CD4-positive, alpha-beta T cell treated with Interleukin-4 for 1 hour (primary cell): ENCODE results near the gene CLRN3.

Source experiments
- DNase-seq, 2 donors: peaks; one replicate each; pipeline ENCODE4 v3.0.0-alpha.2; 2020 to 2022

CLRN3 gene

DNA sequence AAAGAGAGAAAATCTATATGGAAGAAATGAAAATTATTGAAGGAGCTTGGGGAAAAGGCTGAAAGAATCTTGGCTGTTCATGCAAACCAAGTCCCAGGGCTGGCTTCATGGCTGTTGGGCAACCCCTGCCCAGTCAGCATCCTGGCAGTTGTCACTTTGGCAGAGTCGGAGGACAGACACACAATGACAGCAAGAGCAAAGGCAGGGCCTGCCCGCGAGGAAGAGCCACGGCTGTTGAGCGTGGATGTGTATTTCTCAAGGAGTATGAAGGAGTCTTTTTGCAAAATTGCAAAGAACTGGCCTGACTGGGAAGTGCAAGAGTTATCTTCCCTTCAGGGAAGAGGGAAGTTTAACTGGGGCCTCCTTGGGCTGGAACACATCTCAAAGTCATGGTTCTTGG, 25.8 kb upstream of the CLRN3 start:
- no peak for DNase-seq

DNA sequence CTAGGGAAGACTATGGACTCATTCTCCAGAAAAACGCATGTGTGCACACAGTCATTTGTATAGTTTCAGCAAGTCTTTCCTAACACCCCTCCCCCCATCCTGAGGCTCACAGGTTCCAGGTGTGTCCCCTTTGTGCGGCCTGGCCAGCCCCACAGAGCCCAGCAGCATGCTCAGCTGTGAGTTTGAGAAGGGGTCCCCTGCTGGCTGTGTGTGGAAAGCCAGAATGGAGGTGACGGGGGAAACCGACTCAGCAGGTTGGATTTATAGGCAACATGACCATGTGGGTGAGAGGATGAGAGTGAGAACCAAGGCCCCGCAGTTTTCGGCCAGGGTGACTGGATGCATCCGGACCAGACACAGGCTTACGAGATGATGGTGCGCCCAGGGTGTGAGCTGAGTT, 24.1 kb upstream of the CLRN3 start:
- no peak for DNase-seq

DNA sequence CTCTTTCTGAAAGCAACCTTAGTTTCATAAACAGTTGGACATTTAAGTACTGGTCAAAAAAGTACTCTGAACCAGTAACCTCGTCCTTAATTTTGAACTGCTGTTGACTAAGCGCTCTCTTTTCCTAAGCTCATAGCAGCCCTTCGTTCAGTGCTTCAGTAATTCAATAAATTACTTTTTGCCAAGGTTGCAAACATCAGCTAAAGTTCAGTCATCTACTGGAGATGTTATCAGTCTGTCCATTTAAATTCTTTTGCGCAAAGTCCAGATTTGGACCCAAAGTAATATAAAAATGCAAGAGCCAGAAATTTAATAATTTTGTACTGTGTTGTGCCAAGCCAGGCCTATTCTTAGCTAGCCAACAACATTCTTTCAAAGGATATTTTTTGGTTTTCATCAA, 22.6 kb upstream of the CLRN3 start:
- DNase-seq: no peak

DNA sequence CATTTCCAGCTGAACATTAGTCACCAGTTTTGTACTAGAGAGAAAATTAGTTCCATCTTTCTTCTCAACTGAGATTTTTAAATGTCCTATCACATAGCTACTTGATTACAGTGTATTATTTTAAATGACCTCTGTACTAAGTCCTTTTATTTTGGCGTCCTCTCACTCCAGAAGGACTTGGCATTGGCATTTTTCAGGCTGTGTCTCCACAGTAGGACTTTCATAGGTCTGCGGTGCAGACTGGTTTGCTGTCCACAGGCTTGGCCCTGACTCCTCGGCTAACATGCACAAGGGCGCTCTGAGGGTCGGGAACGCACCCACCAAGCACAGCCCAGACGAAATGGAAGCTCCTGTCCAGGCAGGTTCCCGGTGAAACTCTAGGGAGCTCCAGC, 20.6 kb upstream of the CLRN3 start:
- no peak for DNase-seq

DNA sequence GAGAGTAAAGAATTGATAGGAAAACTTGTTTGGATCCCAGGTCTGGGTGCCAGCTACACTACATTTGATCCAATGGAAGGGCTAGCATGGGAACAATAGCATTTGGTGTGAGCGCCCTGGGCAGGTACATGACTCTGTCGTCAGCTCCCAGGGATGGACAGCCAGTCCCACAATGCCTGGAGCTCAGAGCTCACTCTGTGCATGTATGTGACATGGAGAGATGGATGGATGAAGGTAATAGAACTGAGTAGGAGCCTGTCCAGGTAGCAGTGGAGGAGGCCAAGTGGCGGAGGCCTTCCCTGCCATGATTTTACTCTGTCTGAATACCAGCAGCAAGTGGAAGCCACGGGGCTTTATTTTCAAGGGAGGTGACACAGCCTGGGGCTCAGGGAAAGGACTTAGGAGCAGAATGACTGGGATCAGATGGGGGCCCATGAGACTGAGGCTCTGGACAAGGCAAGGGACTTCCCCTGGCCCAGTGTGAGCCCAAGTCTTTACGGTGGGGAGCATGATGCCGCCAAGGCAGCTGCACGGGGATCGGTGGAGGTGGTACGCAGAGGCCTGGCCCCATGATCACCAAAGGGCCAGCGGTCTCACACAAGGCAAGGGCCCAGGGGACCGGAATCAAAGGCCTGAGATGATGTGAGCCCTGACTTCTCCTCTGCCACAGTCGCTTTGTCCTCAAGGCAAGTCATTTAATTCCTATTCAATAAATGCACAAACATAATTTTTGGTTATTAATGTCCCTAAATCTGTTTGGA, 20.0 kb upstream of the CLRN3 start:
- DNase-seq: no peak

DNA sequence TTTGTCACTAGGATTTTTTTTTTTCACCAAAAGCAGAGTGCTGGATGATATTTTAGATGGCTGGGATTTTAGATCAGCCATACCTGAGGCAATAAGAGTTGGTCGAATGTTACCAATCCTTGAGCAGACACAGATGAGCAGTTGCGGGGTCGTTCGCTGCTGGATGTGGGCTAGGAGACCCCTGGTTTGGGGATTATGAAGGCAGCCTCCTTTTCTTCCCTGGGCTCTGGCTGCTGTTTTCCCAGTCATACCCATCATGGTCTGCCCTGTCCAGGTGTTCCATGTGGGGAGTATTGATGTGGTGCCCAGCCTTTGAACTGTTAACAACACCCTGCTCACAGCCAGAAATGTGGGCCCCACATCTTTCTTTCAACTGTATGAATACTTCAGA, 19.1 kb upstream of the CLRN3 start:
- no peak for DNase-seq

DNA sequence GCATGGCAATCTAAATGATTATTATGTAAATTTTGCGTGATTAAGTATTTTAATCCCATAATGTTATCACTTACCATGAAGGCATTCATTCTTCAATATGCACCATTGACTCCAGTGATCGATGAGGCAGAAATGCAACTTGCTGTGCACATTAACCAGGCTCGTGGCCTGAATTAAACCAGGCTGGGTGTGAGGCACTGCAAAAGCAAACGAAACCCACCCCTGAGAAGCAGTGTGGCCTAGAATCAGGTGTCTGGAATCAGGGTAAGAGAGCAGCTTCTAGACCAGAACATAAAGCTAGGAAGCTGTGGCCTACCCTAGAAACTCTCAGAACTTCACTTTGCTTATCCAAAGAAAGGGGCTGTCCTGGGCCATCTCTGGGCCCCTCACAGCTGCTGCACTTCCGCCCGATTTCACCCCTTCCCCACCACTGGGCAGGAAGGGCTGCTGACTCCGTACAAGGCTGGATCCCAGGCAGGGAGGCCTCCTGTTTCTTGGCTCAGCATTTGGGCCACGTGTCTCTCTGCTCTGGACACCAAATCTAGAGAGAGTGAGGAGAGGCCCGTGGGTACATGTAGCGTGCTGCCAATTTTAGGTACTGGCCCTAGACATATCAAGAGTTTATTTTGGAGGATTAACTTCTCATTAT, 18.6 kb upstream of the CLRN3 start:
- DNase-seq: no peak

DNA sequence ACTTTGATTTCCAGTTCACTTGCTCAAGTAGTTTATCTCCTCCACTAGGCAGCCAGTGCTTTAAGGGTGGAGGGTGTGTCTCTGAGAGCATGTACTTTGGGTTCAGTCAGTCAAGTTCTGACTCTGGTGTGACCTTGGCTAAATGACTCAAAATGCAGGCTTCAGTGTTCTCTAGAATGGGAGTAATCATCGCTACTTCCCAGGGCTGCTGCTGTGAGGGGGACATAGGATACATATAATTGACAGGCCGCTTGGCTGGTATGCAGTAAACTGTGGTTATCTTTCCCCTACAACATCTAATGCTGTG, 17.7 kb upstream of the CLRN3 start:
- DNase-seq: no peak

DNA sequence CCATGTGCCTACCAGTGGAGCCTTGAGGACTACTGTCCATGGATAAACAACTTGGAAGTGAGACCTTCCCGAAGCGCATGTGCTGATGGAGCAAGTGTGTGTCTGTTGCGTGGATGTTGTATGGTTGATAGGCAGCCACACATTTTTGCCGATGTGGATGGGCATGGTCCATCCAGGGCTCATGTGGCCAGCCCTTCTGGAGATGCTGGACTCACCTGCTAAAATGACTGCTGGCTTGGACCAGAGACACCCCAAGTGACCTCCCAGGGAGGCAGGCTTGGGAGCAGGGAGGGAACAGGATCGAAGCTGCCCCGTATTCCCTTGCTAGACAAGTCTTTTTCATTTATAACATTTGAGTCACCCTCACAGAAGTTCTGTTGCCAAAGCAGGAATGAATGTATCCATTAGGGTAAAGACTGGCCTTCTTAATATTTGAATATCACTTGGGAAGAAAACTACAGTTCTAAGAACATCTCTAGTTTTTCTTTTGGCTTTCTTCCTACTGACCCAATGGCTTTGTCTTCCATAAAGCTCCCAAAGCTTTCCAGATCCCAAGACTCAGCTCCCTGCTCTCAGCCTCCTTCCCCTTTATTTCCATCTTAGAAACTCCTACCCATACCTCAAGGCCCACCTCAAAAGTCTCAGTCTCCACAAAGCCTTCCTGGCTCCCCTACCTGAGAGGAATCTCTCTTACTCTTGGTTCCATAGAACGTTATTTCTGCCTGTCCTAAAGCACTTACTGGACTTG, 17.1 kb upstream of the CLRN3 start:
- DNase-seq: no peak

DNA sequence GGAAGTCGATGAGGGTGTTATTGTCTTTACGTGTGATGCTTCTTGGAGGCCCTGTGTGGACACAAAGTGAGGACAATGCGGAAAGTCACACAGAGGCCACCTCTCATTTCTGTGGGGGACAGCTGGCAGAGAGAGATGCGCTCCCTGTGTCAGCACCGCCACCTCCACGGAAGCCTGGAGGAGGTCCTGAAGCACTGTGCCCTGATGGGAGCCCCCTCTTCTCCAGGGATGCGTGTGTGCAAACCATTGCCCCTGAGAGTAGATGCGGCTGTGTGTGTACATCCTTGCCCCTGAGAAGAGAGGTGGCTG, 16.2 kb upstream of the CLRN3 start:
- DNase-seq: no peak

DNA sequence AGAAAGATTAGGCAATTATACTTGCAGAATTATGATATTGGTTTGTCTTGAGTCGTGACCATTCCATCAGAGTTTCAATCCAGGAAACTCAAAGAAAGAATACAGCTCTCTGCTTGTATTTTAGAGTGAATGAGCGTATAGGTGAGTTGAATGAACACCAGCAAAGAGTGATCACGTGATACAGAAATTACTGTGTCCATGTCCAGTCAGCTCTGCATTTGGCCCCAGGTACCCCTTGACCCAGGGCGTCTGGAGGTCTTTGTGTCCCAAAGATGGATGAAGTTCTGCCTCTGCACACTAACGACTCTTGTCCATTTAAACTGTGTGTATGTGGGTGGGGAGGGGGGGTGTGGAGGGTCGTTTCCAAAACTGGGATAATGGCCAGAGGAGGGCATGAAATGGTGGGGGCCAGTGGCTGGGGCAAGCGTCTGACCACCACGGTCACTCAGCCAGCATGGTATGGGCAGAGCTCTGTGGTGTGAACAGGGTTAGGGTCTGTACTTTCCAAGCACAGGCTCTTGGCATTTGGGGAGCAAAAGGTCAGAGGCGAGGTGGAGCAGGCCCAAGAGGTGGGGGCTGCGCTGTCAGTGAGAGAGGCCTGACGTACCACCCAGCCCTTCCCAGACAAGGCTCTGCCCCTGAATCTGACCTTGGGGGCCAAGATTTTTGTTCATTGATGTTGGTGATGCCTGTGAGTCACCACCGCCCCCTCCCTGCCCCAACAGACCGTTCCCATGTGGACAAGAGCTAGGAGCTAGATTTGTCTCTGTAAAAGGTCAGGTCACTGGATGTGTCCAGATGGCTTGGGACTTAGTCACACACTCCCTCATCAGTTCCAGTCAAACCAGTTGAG, 15.6 kb upstream of the CLRN3 start:
- no peak for DNase-seq

DNA sequence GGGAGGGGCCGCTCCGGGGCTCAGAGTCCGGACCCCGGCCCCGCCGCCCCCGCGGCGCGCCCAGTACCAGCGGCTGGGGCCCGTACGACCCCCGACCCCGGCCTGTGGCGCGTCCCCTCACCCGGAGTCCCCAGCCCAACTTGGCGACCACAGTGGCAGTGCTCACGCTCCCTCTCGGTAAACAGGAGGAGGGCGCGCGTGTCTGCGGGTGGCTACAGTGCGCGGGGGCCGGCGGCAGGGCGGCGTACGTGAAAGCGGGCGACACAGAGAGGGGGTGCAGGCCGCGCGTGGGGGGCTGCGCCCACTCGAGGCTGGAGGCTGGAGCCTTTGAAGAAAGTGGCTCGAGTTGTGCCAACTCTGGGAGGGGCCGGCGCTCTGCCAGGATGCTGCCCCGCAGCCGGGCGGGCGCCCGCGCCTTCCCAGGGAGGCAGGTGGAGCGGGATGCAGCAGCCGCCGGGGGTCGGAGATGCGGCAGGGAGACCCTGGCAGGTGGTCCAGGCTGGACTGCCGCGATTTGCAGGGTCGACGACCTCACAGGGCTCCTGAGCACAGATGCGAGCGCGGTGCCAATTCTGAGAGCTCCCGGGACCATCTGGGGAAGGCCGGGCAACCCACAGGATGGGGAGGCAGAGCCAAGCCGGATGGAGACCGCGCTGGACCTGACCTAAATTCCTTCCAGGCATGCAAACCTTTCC, 14.8 kb upstream of the CLRN3 start:
- DNase-seq: peak in 1 of 2 donors; percentile 2

DNA sequence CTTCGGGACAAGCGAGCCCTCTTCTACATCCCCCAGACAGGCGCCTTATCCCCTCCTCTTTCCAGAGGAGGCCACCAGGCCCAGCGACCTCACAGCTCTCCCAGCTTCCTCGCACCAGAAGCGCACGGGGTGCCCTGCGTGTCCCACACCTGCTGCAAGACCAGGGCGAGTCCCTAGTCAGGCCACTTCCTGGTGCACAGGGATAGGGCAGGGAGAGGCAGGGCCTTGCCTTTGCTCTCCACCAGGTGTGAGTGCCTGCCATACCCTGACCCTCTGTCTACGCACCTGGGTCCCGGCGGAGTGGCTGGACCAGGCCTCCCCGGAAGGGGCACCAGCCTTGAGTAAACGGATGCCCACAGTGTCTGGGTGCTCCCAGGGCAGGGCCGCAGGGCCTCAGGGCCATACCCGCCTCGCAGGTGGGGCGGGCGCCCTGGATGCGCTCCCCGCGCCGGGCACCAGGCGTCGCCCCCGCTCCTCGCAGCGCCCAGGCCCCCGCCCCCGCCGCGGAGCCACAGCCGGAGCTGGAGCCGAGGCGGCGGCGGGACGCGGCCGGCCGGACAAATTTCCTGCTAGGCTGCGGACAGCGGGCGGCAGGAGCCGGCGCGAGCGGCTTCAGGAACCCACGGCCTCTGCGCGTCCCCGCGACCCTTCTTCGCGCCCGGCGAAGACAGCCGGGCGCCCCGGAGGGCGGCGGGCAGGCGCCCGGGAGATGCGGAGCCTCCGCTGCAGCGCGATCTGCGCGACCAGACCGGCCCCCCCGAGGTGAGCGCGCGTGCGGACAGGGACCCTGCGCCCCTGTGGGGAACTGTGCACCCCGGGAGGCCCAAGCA, 14.0 kb upstream of the CLRN3 start, which contains the start of gene PTPRE:
Gene PTPRE (plus strand): TSS at position 556 of the 830 bp plus-strand sequence. CDS start 133,779 bp downstream, outside the sequence.
- peak; percentile 57 to 61 for DNase-seq

DNA sequence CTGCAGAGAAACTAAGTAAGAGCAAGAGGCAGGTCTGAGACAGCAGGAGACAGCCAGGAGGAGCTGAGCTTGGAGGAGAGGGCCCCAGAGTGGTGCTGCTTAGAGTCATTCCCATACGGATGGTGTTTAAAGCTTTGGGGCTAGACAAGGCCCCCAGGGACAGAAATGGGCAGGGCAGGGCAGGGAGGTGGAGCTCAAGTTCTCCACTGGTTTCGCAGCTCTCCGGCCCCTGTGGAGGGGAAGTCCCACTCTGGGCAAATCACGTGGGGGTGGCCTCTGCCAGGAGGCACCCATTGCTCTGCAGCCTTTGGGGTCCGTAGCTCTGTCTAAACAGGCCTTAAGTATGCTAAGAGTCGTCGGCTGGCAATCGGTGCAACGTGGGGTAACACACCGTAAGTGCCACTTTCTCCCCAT, 13.1 kb upstream of the CLRN3 start:
- DNase-seq: no peak

DNA sequence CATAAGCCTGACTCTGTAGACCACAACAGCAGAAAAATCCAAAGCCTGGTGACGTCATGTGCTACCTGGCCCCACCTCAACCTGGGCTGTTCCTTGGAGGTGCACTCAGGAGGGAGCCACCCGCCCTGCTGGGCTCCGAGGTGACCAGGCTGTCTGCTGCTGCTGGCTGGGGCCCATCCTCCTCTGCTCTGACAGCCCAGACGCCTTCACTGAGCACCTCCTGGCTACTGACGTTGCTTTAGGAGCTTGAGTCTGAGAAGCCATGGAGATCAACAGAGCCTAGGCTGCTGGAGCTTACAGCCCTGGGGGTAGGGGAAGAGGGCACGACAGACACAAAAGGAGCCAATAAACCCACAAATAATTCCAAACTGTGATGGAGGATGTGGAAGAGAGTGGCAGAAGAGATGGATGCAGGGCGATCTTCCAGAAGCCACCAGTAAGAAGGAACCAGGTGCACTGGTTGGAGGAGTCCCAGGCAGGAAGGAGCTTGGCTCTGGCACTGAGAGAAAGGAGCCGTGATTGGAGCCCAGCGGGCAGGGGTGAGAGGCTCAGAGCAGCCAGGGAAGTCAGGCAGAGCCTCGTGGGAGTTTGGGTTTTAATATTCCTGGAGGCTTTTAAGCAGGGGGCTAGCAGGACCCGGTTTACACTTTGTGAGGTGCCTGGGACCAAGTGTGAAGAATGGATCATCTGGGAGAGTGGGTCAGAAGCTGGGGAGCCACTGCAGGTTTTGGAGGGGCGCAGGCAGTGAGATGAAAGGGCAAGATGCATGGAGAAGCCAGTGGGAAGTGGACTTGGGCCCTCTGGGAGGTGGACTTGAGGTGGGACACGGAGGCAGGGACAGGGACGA, 12.5 kb upstream of the CLRN3 start:
- no peak for DNase-seq

DNA sequence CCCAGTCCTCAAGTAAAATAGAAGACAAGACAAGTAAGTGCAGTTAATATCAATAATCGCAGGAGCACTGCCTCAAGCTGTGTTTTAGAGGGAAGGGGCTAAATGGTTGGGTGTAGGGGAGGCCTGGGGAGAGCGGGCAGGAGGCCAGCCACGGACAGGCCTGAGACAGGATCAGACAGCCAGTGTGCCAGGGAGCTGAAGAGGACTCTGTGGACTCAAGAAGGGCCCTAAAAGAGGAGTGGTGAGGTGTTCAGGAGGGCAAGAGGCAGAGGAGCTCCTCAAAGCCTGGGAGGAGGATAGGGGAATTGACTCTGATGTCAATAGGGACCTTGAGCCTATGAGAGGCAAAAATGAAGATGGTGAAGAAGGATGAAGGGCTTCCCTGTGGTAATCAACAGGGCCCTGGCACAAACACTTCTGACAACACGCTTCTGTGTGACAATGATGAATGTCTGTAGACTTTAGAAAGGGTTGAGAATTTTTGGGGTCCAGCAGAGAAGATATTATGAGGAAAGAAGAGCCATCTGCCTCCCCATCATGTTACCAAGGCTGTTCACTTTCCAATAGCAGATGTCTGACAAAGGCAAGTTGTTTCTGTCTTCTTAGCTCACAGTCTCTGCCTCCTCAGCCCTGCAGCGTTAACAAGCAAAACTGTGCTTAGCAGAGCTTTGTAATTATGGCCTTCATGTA, 11.7 kb upstream of the CLRN3 start:
- DNase-seq: no peak

DNA sequence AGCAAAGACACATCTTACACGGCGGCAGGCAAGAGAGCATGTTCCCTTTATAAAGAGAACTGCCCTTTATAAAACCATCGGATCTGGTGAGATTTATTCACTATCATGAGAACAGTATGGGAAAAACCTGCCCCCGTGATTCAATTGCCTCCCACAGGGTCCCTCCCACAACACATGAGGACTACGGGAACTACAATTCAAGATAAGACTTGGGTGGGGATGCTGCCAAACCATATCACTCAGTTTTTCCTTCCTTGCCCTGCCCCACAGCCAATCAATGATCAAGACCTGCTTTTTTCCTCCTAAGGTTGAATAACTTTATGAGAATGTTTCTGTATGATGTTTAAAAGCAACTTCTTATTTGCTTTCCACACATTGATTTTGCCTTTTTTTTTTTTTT, 11.0 kb upstream of the CLRN3 start:
- DNase-seq: no peak

DNA sequence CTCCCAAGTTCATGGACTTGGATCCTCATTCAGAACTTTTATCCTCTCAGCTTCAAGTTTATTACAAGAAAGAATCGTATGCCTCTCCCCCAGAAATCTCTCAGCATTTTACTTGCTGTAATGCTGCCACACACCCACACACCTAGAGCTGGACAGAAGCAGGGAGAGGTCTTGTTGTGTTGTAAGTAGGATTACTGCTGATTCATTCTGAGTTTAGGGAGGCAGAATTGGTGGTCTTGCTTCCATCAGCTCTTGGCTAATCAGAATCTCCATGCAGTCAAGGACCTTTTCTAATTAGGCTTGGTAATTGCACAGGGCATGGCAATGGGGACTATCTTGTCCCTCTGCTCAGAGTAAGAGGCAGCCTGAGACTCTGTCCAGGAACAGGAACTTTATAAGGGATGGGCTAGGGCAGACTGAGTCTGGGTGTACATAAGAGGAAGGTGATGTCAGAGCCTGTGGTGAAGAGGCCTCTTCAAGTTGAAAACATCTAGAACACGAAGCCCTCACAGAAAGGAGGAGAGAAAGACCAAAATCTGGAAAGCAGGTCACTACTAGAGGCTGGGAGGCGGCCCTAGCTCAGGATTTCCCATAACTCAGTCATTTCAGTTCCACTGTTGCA, 7.1 kb upstream of the CLRN3 start:
- peak in 1 of 2 donors; percentile 31 for DNase-seq

DNA sequence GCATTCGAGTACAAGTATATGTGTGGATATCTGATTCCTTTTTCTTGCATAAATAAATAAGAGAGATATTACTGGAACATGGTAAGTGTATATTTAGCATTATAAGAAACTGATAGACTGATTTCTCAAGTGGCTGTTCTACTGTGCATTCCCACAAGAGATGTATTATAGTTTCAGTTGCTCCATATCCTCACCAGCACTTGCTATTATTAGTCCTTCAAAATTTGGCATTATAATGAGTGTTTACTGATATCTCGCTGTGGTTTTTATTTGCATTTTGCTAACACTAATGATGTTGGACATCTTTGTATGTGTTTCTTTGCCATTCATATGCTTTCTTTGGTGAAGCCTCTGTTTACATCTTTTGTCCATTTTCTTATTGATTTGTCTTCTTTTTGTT, 4.4 kb upstream of the CLRN3 start:
- no peak for DNase-seq

DNA sequence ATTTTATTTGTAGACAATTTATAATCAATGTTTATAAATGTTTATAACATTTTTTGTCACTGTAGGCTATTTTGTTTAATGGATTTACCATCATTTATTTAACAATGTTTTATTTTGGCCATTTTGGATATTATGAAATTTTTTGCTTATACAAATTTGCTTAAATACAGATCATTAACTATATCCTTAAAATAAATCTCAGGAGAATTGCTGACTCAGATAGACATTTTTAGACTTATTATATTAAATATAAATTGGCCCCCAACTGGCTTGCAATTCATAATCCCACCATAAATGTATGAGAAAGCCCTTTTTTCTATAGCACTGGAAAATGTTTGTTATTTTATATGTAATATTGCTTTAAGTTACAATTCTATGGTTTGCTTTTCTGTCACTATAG, 3.8 kb upstream of the CLRN3 start:
- DNase-seq: no peak
